Activated CD8-positive, alpha-beta memory T cell treated with anti-CD3 and anti-CD28 coated beads, Interleukin-2, amount 50 U/mL, for 4 hours (primary cell): Measurements from ENCODE around the gene C4BPA.

Experiments used
- DNase-seq: peaks from one replicate; pipeline ENCODE4 v3.0.0-alpha.2; 2020

The C4BPA gene

DNA sequence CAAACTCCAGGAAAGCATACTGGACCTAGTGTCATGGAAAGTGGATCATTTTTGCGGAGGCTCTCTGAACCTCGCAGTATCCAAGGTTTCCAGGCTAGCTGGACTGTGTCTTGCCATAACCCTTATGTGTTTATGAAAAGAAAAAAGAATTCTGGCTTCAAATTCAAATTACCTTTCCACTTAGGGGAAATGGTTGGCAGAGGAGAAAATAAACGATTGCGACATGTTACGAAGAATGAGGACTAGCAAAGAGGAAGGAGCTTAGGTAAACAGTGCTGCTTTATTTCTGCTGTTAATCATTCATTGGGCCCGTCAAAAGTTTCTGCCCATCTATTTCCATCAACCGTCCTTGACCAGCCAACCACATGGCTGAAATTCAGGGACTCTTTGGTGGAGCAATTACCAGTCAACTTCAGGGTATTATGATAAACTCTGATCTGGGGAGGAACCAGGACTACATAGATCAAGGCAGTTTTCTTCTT, at the start of gene C4BPA:
TSS of gene C4BPA (plus strand) at position 342 of the 482 bp plus-strand sequence. CDS start 8,793 bp downstream, outside the sequence.
- no peak for DNase-seq

DNA sequence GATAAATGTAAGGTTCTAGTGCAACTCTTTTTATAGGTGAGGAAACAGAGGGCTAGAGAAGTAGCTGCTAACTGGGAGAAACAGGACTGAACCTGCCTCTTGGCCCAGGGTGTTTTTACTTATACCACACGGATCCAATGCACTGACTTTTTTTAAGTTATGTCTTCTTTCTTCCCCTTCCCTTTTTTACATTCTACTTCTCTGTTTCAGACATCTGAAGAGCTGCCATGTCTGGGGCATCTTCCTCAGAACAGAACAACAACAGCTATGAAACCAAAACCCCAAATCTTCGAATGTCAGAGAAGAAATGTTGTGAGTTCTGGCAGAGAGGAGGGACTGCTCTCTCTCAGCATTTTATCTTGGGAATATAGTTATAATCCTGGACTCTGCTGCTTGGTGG, 49.5 kb upstream of the C4BPA start:
- DNase-seq, result no peak

DNA sequence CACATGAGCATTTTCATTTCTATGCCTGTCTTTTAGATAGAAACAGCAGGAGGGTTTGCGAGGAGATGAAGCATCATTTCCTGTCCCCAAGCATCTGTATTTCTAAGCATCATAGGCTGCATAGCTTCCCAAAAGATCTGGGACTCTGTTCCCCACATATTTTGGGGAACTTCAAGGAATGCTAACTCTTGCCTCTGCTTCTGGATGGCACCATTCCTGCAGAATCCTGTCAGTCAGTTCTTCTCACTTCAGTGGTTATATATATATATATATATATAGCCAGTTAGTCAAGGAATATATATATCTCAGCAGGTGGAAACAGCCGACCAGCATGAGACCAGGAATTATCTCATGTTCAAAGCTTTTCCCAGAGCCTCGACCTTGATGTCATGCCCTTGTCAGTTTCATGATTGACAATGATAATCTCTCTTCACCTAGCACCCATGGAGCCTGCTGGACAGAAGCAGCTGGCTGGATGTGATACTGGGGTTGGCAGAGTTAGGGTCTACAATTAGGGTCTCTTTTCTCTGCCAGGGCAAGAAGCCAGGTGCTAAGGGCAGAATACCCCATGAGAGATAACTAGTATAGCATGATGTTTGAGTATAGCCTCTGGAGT, 48.5 kb upstream of the C4BPA start:
- DNase-seq, result no peak

DNA sequence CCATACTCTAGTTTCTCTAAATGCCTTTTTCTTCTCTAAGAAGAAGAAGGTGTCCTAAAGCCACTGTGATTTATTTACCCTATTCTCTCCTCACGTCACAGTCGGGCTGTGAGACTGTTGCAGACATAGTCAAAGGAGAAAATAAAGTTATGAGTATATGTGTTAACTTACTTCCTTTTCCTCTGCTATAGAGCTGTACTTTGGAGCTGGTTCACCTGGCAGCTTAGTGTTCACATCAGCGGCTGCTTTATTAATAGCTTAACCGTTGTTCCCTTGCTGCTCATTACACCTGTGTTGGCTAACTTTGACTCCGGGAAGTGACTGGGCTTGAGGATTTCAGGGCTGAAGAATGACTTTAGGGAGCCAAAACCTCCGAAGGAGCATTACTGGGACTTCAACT, 47.4 kb upstream of the C4BPA start:
- DNase-seq, result no peak

DNA sequence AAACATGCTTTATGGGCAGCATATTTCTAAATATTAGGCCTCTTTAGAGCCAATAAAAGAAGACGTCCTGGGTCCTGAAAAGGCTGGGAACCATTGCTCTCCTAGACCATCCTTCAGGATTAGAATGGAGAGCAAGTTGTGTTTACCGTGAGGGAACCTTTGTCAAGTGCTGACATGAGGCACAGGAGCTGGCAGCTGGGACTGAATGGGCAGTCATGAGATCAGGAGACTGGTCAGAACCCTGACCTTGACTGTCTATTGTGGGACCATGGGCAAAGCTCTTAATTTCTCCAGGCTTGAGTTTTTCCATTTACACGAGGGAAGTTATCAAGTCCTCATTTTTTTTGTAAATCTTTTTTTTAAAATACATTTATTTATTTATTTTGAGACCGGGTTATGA, 45.8 kb upstream of the C4BPA start:
- no peak for DNase-seq

DNA sequence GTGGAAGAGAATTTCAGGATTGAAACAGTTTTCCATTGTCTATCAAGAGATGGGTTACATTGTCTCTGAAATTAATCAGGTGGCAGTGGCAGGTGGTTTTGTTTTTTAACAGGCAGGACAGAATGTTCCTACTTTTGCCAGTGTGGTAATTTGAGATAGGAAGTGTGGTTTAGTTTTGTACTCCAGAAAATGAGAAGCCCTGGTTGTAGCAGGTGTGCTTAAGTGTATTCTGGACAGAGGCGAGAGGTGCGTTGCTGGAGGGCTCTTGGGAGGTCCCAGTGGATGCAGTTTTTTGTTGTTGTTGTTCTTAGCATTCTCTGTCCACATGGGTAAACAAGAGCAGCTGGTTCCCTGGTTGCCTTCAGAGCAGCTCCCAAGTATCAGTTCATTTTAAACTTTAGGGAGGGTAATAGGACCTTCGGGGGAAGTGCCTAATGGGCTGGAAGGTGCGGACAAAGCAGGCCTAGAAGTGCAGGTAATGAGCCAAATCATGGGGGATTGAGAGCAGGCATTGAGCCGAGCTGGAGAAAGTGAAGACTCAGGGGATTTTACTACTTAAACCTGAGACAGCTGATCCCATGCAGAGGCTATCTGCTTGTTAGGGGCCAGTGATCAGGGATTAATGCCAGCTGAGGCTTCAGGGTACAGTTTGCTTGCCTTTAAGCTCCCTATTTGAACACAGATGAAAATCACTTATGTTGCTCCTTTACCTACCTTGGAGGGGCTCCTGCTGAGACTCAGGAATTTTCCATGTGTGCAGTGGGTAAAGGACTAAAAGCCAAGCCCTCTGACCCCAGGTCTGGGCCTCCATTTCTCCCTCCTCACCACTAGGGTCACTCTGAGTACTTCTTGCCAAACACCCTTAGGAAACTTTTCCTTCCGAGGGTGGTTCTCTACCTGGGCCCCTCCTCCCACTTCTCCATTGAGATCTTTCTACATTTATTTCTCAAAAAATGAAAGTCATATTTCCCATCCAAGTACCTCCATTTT, 44.9 kb upstream of the C4BPA start:
- DNase-seq, result no peak

DNA sequence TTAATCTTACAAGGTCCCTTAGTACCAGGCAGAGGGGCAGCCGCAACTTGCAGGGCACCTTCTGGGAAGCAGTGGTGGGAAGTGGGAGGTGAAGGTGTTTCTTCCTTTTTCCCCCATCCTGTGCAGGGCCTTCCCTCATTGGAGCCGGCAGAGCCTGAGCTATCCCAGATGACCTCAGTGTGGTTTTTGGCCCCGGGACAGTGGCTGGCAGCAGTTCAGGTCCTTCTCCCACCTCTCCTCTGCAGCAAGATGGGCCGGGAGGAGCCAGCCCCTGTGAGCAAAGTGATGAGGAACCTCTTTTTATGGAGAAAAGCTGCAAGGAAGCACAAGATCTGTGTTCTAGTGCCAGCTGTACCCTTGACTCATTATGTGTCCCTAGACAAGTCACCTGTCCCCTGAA, 44.2 kb upstream of the C4BPA start:
- no peak for DNase-seq

DNA sequence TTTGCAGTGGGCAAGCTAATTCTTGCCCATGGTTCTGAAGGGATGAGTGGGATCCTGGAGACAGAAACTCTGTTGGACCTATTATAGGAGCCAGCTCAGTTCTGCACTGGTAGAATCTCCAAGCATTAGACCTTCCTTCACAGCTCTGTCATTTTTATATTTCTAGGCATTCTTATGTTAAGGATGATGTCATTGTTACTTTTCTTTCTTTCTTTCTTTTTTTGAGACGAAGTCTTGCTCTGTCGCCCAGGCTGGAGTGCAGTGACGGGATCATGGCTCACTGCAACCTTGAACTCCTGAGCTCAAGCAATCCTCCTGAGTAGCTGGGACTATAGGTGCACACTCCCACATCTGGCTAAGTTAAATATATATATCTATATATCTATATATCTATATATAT, 43.4 kb upstream of the C4BPA start:
- DNase-seq, result no peak

DNA sequence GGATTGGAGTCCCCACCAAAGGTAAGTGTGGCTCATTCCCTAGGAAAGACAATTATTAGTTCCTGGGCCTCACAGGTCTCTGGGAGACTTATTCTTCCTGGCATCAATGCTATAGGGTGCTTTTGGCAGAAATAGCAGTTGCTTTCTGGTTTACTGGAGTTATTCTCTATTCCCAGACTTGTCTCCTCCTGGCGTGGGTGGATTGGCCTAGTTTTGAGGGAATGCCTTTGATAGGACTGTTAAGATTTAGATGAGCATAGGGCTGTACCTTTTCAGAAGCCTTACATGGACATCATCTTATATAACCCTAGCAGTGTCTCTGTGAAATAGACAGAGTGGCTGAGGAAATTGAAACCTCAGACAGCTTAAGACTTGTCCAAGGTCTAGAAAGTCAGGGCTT, 42.0 kb upstream of the C4BPA start:
- DNase-seq, result no peak

DNA sequence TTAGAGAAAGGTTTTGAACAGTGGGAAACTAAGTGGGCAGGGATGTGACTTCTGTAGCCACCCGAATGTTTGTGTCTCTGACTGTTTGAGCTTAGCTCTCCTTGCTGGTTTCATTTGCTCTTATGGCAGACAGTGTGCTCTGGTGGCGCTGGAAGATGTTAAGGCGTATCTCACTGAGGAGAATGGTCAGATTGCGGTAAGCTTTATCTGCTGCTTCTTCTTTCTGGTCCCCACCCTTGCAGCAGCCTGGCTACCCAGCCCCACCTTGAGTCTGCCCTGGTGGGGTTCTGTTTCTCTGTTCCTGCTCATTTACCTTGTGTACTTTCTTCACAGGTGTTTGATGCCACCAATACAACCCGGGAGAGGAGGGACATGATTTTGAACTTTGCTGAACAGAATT, 41.0 kb upstream of the C4BPA start:
- no peak for DNase-seq

DNA sequence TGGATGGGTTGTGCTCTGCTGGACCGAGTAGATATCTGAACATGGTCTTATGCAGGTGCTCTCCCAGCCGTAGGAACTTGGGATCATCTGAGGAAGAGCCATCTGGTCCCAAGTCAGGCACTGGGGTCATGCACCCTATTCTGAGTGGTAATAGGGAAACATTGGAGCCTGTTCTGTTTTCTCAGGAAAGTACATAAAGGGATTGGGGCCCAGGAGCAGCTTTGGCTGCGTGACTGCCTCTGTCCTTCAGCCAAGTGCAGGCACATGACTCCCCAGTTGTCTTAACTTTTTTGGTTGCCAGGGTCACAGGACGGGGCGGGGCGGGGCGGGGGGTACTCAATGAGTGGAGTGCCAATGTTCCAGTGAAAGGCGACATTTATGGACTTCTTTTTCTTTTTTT, 39.5 kb upstream of the C4BPA start:
- DNase-seq, result no peak

DNA sequence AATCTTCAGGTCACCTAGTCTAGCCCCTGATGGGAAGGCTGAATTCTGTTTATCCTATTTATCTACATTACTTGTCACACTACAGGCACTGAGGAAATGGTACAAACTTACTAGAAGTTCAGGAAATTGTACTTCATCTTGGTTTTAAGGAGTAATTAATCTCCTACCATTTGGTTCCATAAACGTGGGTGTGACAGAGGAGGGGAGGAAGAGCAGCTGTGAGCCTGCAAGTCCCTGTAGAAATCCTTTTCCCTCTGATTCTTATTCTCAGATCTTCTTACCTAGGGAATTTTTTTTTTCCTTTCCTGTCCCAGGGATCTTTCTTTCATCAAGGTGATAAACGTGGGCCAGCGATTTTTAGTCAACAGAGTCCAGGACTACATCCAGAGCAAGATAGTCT, 36.8 kb upstream of the C4BPA start:
- DNase-seq, result no peak

DNA sequence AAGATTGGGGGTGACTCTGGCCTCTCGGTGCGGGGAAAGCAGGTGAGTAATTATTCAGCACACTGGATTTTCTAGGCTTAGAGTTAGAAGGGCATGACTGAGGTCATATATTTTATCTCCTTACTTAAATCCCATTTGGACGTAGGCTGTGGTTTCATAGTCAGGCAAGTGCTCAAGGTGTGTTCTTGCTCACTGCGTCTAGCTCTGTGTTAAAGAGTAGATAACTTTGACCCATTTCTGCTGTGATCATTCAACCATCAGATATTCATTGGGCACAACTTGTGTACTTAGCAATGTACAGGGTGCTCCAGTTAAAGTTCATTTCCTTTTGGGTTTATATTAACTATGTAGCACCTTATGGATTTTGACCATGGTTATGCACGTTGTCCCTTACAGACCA, 36.4 kb upstream of the C4BPA start:
- DNase-seq, result no peak

DNA sequence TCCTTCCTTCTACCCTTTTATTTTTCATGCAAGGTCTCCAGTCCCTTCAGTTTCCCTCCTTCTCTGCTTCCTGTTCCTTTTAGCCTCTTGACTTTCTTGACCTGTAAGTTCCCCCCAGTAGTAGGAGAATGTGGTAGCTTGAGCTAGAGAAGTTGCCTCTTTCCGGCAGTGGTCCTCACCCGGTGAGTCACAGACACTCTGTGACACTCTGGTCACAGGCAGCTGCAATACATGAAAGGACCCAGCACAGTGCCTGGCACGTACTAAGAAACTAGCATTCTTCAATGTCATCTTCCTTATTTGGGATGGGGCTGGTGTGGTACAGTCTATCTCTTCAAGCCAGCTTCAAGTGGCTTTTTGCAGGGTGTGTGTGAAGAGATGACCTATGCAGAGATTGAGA, 35.0 kb upstream of the C4BPA start:
- no peak for DNase-seq

DNA sequence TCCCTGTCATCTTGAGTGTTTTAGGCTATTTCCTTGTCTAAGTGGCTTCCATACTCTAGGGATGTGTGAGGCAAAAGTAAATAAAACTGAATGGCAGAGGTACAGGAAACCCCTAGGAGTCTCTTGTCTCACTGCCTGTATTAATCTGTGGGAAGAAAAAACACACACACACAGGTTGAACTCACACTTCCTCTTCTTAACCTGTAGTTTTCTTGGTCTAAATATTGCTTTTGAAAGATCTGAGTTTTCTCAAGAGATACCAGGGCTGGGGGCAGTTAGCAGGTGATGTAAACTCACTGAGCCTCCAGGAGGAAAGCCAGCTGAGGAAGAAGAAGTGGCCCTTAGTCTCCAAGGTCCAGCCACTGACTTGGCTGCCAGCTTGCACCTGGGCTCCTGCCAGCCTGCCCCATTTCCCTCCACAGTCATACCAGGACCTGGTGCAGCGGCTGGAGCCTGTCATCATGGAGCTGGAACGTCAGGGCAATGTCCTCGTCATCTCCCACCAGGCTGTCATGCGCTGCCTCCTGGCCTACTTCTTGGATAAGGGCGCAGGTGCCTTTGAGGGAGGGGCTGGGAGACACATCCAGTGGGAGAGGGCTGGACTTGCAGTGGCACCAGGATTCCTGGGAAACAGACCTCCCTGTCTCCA, 34.1 kb upstream of the C4BPA start:
- DNase-seq, result no peak

DNA sequence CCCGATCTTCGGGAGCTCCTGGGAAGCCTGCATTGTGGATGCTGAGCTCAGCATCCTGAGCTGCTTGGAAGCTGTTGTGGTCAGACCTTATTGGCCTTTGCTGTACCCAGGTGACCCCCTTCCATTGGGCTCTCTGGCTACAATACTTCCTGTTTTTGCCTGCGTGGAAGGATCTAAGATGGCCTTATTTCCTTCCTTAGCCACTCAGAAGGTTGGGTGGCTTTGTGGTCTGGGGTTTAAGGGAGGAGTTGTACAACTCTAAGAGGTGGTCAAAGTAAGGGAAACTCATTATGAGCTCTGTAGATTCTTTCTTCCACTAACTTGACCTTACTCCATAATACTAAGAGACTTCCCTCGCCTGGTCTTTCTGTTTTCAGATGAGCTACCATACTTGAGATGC, 33.2 kb upstream of the C4BPA start:
- DNase-seq, result no peak

DNA sequence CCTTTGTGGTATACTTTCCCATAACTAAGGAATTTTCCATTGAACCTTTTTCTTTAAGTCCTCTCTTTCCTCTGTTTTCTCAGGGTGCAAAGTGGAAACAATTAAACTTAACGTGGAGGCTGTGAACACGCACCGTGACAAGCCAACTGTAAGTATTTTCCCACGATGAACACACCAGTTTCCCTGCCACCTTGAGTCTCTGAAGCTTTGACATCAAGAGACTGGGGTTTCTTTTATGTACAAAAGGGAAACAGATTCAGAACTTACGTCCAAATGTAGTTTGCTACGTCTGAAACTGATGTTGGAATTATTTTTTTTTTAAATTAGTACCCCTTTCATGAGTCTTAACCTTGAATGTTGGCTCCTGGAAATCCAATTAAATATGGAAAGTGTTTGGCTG, 32.6 kb upstream of the C4BPA start:
- DNase-seq, result no peak

DNA sequence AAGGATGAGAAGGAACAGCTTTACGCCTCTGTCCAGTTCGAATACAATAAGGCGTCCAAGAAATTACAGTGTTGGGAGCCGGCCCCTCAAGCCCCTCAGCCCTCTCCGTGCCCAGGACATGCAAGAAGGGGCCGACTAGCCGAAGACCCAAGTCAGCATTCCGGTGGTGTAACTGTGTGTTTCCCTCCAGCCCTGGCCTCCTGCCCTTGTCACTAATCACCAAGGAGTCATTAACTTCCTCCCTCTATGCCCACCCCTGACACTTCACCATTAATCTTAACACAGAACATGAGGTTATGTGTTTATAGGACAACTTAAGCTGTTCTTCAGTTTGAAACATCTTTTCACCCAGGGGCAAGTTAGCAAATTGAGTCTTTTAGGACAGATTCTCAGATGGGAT, 31.8 kb upstream of the C4BPA start:
- no peak for DNase-seq

DNA sequence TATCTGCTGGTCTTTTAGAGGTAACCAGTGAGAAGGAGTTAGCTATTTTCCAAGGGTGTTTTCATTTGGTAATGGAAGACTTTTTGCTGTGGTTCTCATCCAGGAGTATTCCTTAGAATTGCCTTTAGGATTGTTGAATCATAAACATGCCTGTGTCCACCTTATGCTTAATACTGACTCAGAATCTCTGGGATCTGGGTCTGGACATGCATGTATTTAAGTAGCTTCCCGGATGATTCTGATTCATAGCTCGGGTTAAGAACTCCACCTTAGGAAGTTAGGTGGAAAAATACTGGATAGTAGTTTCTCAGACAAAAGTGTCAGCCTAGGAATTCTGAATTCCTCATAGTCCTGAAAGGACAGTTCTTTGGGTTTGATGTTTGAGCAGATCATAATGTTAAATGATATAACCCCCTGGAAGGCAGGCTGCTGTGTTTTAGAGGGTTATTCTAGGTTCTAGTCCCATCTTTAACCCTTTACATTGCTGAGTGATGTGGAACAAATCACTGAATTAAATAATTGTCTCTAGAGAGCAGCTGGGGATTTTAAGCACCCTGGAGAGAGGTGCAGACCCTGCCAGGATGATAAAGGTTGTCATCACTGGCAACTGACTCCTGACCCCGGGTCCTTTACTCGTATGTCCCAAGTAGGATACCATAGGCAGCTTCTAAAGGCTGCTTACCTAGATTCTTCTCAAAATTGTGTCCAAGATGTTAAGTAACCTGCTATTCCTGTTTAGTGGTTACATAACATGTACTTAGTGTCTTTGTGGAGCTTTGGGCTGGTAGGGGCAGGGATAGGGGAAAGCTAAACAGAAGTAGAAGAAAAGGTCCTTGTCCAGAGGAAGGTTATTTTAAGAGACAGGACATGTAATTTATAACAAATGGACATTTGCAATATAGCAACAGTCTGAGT, 29.9 kb upstream of the C4BPA start:
- DNase-seq, result no peak

DNA sequence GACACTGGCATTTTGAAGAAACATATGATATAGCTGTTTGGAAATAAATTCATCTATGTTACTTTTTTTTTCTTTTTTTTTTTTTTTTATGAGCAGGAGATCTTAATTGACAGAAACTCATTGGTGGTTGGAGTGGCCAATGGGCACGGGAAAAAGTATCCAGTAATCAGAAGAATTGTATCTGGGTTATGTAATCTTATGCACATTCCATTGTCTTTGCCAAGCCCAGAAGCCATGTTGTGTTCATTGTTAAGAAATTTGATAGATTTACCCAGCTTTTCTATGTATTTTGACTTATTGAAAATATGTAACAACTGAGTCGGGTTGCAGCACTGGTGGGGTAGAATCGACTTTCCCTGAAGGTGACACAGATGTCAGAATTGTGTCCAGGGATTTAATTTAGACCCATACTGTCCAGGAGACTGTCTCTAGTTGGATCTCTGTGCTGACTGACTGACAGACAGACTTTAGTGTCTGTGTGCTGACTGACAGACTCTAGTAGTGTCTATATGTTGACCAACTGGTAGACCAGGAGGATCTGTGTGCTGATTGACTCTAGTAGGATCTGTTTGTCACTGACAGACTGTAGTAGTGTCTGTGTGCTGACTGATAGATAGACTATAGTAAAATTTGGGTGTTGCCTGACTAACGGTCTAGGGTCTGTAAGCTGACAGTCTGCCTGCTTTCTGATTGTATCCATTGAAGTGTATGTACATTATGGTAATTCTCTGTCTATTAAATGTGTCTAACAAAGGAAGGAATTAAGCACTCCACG, 27.7 kb upstream of the C4BPA start:
- DNase-seq, result no peak

DNA sequence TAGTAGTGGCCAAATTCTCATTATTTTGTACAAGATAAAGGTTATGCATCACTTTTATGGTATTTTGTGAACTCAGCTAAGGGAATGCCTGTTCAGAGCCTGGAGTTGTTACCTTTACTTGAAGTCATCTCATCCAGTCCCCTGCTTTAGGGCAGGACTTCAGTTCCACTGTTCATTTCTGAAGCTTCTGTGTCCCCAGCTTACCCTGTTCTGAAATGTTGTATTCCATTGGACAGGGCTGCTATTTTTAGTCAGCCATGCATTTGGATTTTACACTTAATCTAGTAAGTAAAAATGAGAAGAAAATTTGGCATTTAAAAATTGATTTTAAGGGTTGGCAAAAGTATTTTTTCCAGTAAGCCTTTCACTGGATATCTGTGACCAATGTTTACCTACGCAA, 27.0 kb upstream of the C4BPA start:
- no peak for DNase-seq
